Measurements from ENCODE around the gene CDH23. TPM values are rescaled to one million over a fixed set of nuclear protein-coding genes. Genes with fewer than 3 reads are reported as not detected.
A peak's percentile ranks its signal among the peaks of the same experiment; 100 is the strongest.

Gene CDH23
- total RNA-seq, 6 donors from 2014 or later = 4.7 to 29.3 (median 10.4) TPM

DNA sequence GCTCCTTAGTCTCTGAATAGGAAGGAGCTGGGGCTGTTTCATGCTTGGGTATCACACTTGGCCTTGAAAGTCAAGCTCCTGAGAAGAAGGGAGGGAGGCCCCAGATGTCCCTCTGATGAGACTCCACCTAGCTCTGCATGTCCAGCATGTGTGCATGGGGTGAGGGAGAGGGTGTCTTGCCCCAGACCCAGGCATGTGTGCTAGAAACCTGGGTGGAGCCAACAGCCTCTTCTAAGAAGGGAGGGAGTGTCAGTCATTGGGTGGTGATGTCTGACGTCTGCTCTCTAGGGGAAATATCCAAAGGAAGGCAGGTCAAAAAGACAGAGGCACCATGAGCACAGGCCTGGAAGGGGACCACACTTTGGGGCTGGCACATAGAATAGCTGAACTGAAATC lies 159.0 kb downstream of the CDH23 start:
- WGBS, 2 donors = 61 to 71% methylated on average over 1 of the region's 1 CpG

DNA sequence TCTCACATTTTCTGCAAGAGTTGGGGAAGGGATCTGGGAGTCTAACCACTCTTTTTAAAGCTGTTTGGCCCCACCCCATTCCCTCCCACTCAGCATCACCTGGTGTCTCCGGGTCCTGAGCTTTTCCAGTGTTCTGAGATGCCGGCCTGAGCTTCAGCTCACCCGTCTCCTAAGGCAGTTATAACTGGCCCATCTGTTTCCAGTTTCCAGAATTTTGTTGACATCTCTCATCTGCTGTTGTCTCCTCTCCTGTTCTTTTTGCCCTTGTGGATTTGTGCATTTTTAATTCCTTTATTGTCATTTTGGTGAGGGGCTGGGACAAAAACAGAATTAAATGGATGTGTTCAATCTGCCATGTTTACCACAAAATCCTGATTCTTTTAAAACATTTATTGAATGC lies 162.3 kb downstream of the CDH23 start:
- no peaks in the 10 kb centered on the region for H3K4me1 ChIP-seq
- no peak overlapping the region for H3K4me3 ChIP-seq
- no peak for ATAC-seq (ENCODE audit: low FRiP score in 2 of 2)
- WGBS, 2 donors = 66 to 80% methylated on average over 3 of the region's 3 CpGs
- H3K27ac ChIP-seq = no peak overlapping the region
- no peaks in the 10 kb centered on the region for H3K36me3 ChIP-seq
- no peak for TF ChIP-seq POLR2AphosphoS5 (IDR thresholded peaks at IDR 0.05)
- TF ChIP-seq EP300 (IDR thresholded peaks at IDR 0.05) = no peak
- TF ChIP-seq, protein P1, sequence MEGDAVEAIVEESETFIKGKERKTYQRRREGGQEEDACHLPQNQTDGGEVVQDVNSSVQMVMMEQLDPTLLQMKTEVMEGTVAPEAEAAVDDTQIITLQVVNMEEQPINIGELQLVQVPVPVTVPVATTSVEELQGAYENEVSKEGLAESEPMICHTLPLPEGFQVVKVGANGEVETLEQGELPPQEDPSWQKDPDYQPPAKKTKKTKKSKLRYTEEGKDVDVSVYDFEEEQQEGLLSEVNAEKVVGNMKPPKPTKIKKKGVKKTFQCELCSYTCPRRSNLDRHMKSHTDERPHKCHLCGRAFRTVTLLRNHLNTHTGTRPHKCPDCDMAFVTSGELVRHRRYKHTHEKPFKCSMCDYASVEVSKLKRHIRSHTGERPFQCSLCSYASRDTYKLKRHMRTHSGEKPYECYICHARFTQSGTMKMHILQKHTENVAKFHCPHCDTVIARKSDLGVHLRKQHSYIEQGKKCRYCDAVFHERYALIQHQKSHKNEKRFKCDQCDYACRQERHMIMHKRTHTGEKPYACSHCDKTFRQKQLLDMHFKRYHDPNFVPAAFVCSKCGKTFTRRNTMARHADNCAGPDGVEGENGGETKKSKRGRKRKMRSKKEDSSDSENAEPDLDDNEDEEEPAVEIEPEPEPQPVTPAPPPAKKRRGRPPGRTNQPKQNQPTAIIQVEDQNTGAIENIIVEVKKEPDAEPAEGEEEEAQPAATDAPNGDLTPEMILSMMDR (IDR thresholded peaks at IDR 0.05) = no peak
- no peak for TF ChIP-seq POLR2A (IDR thresholded peaks at IDR 0.05)
- H3K9me3 ChIP-seq = no peaks in the 10 kb centered on the region
- H3K27me3 ChIP-seq = no peaks in the 10 kb centered on the region
- no peak for DNase-seq

More for the DNA sequence above, 159.0 kb downstream of the CDH23 start:
- Histone ChIP-seq H3K36me3 (no peaks in the 10 kb centered on the region), H3K4me1 (no peaks in the 10 kb centered on the region), H3K4me3 (no peak overlapping the region), H3K9me3 (no peaks in the 10 kb centered on the region), H3K27ac (no peak overlapping the region), H3K27me3 (no peaks in the 10 kb centered on the region)
- ATAC-seq (ENCODE audit: low FRiP score in 2 of 2) (peak in 1 of 2 donors; percentile 32), DNase-seq (no peak)
- TF ChIP-seq POLR2AphosphoS5 (IDR thresholded peaks at IDR 0.05) = no peak

DNA sequence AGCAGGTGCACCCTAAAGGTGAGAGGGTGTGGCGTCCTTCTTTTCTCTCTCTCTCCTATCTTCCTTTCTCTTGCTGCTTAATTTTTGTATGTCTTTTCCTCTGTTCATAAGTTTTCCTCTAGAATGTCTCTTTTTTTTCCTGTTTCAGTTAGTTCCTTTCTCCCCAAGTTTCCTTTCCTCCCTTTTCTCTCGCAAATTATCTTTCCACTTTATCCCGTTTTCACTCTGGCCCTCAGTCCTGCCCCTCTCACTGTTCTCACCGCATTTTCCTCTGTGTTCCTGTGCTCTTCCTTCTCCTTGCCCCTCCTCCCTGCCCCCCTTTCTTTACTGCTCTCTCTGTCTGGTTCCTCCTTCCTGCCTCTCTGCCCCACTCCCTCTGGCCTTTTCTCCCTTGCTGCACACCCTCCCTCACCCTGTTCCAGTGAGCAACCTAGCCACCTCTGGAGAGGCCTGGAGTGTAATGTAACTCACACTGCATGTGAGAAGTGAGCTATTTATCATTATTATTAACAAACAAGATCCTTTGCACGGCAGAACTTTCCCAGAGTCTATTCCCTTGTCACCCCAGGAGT lies 164.4 kb downstream of the CDH23 start:
- Histone ChIP-seq H3K4me3 (no peak overlapping the region), H3K36me3 (no peaks in the 10 kb centered on the region), H3K27me3 (no peaks in the 10 kb centered on the region), H3K9me3 (no peaks in the 10 kb centered on the region), H3K4me1 (no peaks in the 10 kb centered on the region), H3K27ac (no peak overlapping the region)
- DNase-seq (no peak), ATAC-seq (ENCODE audit: low FRiP score in 2 of 2) (peak in 1 of 2 donors; percentile 59)
- no peak for TF ChIP-seq POLR2A (IDR thresholded peaks at IDR 0.05)
- TF ChIP-seq, protein P1 (IDR thresholded peaks at IDR 0.05) = no peak
- TF ChIP-seq EP300 (IDR thresholded peaks at IDR 0.05) = no peak
- TF ChIP-seq POLR2AphosphoS5 (IDR thresholded peaks at IDR 0.05) = no peak
- WGBS, 2 donors = 34 to 38% methylated on average over 5 of the region's 5 CpGs

DNA sequence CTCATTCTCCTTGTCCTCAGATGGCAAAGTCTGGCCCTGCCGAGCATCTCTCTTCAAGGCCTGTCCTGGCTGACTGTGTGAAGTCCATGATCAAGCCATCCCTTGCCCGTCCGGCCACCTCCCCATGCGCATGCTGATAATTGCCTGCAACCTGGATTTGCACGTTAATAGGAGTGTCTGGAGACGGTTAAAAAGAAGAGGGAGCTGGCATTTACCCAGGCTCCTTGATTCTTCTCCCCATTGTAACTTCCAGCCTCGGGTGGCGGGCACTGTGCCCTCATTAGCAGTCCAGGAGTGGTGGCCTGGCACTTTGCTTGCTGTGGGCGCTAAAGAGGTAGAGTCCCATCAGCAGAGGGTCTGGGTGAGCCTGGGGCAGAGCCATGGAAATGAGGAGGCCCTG lies 165.5 kb downstream of the CDH23 start:
- no peaks in the 10 kb centered on the region for H3K27me3 ChIP-seq
- H3K4me3 ChIP-seq = no peak overlapping the region
- no peak for TF ChIP-seq EP300 (IDR thresholded peaks at IDR 0.05)
- TF ChIP-seq, protein P1 (IDR thresholded peaks at IDR 0.05) = no peak
- TF ChIP-seq POLR2A (IDR thresholded peaks at IDR 0.05) = no peak
- no peak for TF ChIP-seq POLR2AphosphoS5 (IDR thresholded peaks at IDR 0.05)
- H3K9me3 ChIP-seq = no peaks in the 10 kb centered on the region
- DNase-seq (no peak), ATAC-seq (ENCODE audit: low FRiP score in 2 of 2) (no peak)
- H3K27ac ChIP-seq = no peak overlapping the region
- WGBS, 2 donors = 87 to 91% methylated on average over 9 of the region's 9 CpGs
- no peaks in the 10 kb centered on the region for H3K36me3 ChIP-seq
- H3K4me1 ChIP-seq = no peaks in the 10 kb centered on the region

DNA sequence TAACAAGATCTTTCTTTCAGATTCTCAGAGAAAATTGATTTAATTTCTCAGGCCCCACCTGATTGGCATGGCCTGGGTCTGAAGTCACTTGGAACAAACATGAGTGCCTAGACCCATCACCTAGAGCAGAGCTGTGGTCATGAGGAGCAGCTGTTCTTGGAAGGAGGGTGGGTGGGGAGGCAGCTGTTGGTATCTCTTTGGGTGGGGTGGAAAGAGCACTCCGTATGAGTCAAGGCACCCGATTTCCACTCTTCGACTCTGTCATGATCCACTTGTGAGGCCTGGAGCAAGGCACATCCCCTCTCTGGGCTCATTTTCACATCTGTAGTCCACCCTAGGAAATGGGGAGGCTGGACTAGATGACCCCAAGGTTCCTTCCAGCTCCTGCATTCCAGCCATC lies 166.2 kb downstream of the CDH23 start:
- WGBS, 2 donors = 87 to 100% methylated on average over 2 to 3 of the region's 3 CpGs
- DNase-seq = no peak
- Histone ChIP-seq H3K36me3 (no peaks in the 10 kb centered on the region), H3K27ac (no peak overlapping the region), H3K9me3 (no peaks in the 10 kb centered on the region), H3K4me1 (no peaks in the 10 kb centered on the region), H3K4me3 (no peak overlapping the region), H3K27me3 (no peaks in the 10 kb centered on the region)
- no peak for TF ChIP-seq EP300 (IDR thresholded peaks at IDR 0.05)
- no peak for TF ChIP-seq POLR2AphosphoS5 (IDR thresholded peaks at IDR 0.05)
- no peak for TF ChIP-seq POLR2A (IDR thresholded peaks at IDR 0.05)
- TF ChIP-seq, protein P1 (IDR thresholded peaks at IDR 0.05) = no peak
- no peak for ATAC-seq (ENCODE audit: low FRiP score in 2 of 2)

Data from upper lobe of left lung (tissue), 6 donors.